Brain microvascular endothelial cell (primary cell): ENCODE results near the gene BSND.

Source experiments
- DNase-seq: peaks from one replicate; pipeline ENCODE4 v3.0.0-alpha.2; 2020
- H3K27ac ChIP-seq: fragments of 250-450 bp; sonication (Bioruptor Pico); 2 replicates; pipeline ENCODE4 v1.5.1; 2020; ENCODE audit warnings: mild to moderate bottlenecking, moderate library complexity
- H3K27me3 ChIP-seq: fragments of 250-450 bp; sonication (Bioruptor Pico); replicated peaks from 2 replicates; pipeline ENCODE4 v1.5.1; 2020; ENCODE audit warnings: mild to moderate bottlenecking
- H3K36me3 ChIP-seq: fragments of 250-450 bp; sonication (Bioruptor Pico); replicated peaks from 2 replicates; pipeline ENCODE4 v1.5.1; 2020; ENCODE audit warnings: mild to moderate bottlenecking
- H3K4me3 ChIP-seq: 2 replicates; pipeline ENCODE4 v1.5.1; 2011; ENCODE audit warnings: low read depth, mild to moderate bottlenecking, control low read depth, low read length, moderate library complexity
- in situ Hi-C: cut with HindIII; loops from 2 replicates; pipeline ENCODE4 v1.10.0; 2017; ENCODE audit warnings: low sequenced_read_pairs, low pct_ligation_motif_present
- TF ChIP-seq, protein P1 (sequence below): IDR thresholded peaks from 2 replicates; pipeline ENCODE4 v1.5.1; 2011; ENCODE audit warnings: low read depth, mild to moderate bottlenecking, moderate library complexity, low read length, control low read depth, inconsistent platforms; ENCODE audit errors: missing control alignments

Gene BSND

DNA sequence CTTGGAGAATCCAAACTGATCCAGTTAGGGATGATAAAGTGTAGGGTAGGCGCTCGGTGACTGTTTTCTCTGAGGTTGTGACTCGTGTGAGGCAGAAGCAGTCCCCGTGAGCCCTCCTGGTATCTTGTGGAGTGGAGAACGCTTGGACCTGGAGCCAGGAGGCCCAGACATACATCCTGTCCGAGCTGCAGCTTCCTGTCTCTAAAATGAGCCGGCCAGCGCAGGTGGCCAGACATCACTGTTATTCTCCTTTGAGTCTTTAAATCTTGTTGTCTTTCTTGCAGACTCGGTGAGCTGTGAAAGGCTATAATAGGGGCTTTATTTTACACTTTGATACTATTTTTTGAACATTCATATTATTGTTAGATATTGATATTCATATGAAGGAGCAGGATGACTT lies 52.9 kb downstream of the BSND start:
- Histone ChIP-seq H3K27me3 (no peaks in the 10 kb centered on the region), H3K36me3 (no peaks in the 10 kb centered on the region), H3K4me3 (no peak overlapping the region), H3K27ac (no peak overlapping the region)
- TF ChIP-seq, protein P1, sequence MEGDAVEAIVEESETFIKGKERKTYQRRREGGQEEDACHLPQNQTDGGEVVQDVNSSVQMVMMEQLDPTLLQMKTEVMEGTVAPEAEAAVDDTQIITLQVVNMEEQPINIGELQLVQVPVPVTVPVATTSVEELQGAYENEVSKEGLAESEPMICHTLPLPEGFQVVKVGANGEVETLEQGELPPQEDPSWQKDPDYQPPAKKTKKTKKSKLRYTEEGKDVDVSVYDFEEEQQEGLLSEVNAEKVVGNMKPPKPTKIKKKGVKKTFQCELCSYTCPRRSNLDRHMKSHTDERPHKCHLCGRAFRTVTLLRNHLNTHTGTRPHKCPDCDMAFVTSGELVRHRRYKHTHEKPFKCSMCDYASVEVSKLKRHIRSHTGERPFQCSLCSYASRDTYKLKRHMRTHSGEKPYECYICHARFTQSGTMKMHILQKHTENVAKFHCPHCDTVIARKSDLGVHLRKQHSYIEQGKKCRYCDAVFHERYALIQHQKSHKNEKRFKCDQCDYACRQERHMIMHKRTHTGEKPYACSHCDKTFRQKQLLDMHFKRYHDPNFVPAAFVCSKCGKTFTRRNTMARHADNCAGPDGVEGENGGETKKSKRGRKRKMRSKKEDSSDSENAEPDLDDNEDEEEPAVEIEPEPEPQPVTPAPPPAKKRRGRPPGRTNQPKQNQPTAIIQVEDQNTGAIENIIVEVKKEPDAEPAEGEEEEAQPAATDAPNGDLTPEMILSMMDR = no peak
- DNase-seq = no peak
- in situ Hi-C loops = no loop called here

DNA sequence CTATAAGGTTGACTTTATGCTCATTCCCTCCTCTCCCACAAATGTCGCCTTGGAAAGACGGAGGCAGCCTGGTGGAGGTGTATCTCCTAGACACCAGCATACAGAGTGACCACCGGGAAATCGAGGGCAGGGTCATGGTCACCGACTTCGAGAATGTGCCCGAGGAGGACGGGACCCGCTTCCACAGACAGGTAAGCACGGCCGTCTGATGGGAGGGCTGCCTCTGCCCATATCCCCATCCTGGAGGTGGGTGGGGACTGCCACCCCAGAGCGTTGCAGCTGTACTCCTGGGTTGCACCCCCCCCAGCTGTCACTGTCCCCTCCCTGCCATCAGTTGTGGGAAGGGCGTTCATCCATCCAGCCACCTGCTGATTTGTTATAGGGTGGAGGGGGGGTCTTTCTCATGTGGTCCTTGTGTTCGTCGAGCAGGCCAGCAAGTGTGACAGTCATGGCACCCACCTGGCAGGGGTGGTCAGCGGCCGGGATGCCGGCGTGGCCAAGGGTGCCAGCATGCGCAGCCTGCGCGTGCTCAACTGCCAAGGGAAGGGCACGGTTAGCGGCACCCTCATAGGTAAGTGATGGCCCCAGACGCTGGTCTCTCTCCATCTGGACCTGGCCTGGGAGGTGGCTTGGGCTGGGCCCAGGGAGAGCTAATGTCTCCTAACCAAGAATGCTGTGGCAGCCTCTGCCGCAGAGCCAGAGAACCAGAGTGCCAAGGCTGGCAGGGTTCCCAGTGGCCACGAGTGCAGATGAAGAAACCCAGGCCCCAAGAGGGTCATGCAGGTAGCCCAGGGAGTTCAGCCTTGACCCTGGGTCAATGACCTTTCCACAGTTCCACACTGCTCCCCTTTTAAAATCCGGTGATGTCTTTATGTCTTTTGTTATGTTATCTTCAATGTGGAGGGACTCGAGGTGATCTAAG lies 53.7 kb downstream of the BSND start:
- DNase-seq = no peak
- TF ChIP-seq, protein P1 = no peak
- no peak overlapping the region for H3K27ac ChIP-seq
- in situ Hi-C loops = no loop called here
- H3K36me3 ChIP-seq = no peaks in the 10 kb centered on the region
- H3K27me3 ChIP-seq = no peaks in the 10 kb centered on the region
- H3K4me3 ChIP-seq = no peak overlapping the region

DNA sequence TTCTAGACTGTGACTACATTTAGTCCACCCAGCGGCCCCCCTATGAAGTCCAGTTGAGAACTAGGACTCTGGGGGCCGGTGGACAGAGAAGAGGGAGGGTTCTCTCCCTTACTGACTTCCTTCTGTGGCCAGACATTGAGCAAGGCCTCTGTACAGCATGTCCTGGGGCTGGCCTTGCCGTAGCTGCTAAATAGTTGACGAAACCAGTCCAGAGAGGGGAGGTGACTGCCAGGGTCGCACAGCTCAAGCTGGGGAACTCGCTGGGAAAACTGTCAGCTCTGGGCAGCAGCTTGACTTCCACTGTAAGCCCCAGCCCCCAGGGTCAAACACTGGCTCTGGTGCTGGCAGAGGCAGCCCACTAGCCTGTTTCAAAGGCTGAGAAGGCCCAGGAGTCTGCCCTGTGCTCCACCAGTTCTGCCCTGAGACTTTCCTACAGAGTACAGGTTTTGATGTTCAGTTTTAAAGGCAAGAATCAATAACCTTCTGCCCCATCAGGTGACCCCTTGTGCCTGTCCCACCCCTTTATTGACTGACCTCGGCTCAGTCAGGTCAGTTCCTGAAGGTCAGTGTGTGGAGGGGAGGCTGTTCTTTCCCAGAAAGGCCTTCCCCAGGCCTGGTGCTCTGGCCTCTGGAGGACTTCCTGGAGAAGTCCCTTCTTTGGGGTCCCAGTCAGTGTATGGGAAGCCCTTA lies 54.7 kb downstream of the BSND start:
- in situ Hi-C loops = no loop called here
- Histone ChIP-seq H3K36me3 (no peaks in the 10 kb centered on the region), H3K4me3 (no peak overlapping the region), H3K27me3 (no peaks in the 10 kb centered on the region), H3K27ac (no peak overlapping the region)
- DNase-seq = no peak
- TF ChIP-seq, protein P1 = no peak

DNA sequence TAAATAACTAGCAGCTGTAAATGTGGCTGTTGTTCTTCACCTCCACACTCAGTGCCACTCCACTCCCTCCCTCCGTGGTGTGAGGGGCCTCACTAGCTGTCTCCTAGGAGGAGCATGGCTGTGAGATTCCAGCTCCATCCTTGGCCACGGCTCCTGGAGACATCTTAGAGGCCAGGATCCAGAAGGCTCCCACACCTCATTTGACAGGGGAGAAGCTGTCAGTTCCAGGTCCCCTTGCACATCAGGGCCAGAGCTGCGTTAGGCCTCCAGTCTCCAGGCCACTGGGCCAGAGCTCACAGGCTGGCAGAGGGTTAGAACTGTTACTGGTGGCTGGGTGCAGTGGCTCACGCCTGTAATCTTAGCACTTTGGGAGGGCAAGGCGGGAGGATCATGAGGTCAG lies 55.7 kb downstream of the BSND start:
- no peak for DNase-seq

DNA sequence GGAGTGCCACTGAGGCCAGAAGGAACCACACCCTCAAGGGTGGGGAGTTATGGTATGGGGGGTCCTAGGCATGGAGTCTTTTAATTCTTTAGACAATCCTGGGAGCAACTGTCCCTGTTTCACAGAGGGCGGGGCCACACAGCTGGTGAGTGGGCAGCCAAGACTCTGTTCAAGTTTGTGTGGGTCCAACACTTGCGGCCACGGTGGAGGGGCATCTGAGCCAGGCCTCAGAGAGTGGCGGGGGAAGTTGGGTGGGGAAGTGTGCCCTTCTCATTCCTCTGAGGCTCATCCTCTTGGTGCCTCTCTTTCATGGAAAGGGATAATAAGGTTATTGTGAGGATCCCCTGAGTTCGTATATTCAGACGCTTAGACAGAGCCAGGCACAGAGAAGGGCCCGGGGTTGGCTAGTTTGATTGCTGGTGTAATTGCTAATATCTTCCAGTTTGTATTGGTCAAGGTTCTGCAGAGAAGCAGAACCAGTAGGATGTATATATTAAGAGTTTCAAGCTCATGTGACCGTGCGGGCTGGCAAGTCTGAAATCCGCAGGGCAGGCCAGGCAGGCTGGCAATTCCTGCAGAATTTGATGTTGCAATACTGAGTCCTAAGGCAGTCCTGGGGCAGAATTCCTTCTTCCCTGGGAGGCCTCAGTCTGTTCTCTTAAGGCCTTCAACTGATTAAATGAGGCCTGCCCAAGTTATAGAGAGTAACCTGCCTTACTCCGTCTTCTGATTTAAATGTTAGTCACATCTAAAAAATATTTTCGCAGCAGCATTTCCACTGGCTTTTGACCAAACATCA lies 56.5 kb downstream of the BSND start:
- no peak for DNase-seq
- TF ChIP-seq, protein P1 = no peak
- H3K36me3 ChIP-seq = no peaks in the 10 kb centered on the region
- in situ Hi-C loops = no loop called here
- no peak overlapping the region for H3K27ac ChIP-seq
- H3K27me3 ChIP-seq = no peaks in the 10 kb centered on the region
- H3K4me3 ChIP-seq = no peak overlapping the region

More for the DNA sequence above, 55.7 kb downstream of the BSND start:
- no peak overlapping the region for H3K4me3 ChIP-seq
- in situ Hi-C loops = no loop called here
- TF ChIP-seq, protein P1 = no peak
- H3K36me3 ChIP-seq = no peaks in the 10 kb centered on the region
- H3K27ac ChIP-seq = no peak overlapping the region
- H3K27me3 ChIP-seq = no peaks in the 10 kb centered on the region
